Activated T-cell treated with anti-CD3 and anti-CD28 coated beads, Interleukin-2, amount 50 U/mL, for 1 hour (primary cell): ENCODE data around the gene KIF11.
"Not testable (repeated sequence)": the region's sequence is repeated elsewhere in the genome, so short reads cannot be mapped to it uniquely, and the experiment has no call there.

Source experiments
- DNase-seq: peaks from one replicate; pipeline ENCODE4 v3.0.0-alpha.2; 2020

The KIF11 gene

DNA sequence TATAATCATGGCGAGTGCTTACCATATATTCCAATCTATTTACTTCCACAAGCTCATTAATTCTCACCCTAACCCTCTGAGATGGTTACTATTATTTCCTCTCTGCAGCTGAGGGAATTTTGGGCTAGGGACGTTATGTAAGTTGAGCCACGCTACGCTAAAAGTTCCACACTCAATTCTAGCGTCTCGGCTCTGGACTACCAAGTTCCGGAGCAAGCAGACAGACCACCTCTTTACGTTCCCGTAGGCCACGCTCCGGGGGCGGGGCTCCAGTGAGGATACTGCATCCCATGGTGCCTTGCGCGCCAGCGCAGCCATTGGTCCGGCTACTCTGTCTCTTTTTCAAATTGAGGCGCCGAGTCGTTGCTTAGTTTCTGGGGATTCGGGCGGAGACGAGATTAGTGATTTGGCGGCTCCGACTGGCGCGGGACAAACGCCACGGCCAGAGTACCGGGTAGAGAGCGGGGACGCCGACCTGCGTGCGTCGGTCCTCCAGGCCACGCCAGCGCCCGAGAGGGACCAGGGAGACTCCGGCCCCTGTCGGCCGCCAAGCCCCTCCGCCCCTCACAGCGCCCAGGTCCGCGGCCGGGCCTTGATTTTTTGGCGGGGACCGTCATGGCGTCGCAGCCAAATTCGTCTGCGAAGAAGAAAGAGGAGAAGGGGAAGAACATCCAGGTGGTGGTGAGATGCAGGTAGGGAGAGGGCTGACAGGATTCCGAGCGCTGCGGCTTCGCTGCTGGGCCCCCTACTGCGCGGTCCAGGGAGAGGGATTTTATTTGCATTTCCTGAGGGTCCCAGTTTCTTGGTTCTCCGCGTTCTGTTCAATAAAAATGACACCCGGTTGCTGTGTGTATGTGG is at the start of gene KIF11:
TSS of gene KIF11 (plus strand) at position 370 of the 858 bp plus-strand sequence. CDS start at position 616, 246 bp downstream.
- peak; percentile 96 for DNase-seq

- DNase-seq: no peak
Measured at GRCh38 chr10:92544296-92544695, 48.6 kb upstream of the KIF11 start.

DNA sequence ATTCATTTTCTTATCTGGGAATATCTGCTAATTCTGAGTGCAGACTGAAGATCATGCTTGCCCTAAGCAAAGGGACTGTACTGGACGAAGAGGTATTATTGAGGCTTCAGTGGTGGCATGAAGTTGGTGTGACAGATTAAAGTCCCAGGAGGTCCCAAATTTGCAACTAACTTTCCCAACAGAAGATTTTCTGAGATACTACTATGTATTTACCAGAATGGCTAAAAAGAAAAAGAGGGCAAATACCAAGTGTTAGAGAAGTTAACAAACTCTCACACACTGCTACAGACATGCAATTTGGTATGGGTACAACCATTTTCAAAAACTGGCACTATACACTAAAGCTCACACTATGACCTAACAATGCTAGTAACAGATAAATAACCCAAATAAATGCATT is 47.4 kb upstream of the KIF11 start:
- no peak for DNase-seq

DNA sequence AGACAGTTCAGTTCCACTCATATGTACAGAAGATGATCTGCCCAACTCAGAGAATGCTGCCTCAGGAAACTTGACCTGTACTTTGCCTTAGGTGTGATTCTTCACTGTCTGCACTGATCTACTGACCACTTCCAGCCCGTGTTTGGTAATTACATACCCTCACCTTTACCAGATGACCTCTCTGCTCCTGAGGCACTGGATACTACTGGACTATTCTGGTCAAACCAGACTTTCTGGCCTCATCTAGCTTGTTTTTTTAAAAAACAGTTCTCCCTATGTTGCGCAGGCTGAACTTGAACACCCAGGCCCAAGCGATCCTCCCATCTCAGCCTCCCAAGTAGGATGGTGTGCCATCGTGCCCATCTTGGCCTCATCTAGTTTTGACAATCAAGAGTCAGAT is 45.3 kb upstream of the KIF11 start:
- DNase-seq: no peak

GRCh38 chr10:92550924-92551323 is 42.0 kb upstream of the KIF11 start:
- no peak for DNase-seq

- no peak for DNase-seq
Measured at GRCh38 chr10:92552310-92552709, 40.6 kb upstream of the KIF11 start.

DNA sequence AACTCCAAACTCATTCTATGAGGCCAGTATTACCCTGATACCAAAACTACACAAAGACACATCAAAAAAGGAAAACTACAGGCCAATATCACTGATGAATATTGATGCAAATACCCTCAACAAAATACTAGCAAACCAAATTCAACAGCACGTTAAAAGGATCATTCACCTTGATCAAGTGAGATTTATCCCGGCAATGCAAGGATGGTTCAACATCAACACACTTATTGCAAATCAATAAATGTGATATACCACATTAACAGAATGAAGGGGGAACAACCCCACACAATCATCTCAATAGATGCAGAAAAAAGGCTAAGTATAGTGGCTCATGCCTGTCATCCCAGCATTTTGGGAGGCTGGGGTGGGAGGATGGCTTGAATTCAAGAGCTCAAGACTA is 39.0 kb upstream of the KIF11 start:
- no peak for DNase-seq

GRCh38 chr10:92559046-92559445 is 33.9 kb upstream of the KIF11 start:
- no peak for DNase-seq

GRCh38 chr10:92562424-92562823 is 30.5 kb upstream of the KIF11 start:
- no peak for DNase-seq

DNA sequence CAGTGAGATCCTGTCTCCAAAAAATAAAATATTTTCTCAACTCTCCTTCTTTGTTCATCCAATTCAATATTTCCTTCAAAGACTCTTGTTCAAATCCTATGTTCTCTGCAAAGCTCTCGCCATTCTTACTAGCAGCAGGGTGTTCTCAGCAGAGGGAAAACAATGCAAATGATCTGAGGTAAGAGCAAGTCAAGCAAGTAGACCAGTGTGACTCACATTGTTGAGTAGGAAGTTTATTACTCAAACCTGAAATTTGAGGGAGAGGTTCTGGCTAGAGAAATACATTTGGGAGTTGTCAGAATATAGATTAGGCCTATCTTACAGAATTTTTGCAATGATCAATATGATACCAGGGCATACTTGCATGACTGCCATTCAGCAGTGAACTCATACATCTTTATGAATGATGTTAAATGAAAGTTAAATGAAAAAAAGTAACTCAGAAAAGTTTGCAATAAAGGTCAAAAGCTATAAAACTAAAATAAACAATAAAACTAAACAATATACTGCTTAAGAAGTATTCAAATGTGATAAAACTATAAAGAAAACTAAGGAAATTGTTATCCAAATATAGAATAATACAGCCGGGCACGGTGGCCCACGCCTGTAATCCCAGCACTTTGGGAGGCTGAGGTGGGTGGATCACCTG is 24.9 kb upstream of the KIF11 start:
- no peak for DNase-seq

- no peak for DNase-seq
Measured at GRCh38 chr10:92569071-92569470, 23.9 kb upstream of the KIF11 start.

GRCh38 chr10:92569663-92570062 is 23.3 kb upstream of the KIF11 start:
- not testable (repeated sequence) for DNase-seq

GRCh38 chr10:92571649-92572048 is 21.3 kb upstream of the KIF11 start:
- no peak for DNase-seq

DNA sequence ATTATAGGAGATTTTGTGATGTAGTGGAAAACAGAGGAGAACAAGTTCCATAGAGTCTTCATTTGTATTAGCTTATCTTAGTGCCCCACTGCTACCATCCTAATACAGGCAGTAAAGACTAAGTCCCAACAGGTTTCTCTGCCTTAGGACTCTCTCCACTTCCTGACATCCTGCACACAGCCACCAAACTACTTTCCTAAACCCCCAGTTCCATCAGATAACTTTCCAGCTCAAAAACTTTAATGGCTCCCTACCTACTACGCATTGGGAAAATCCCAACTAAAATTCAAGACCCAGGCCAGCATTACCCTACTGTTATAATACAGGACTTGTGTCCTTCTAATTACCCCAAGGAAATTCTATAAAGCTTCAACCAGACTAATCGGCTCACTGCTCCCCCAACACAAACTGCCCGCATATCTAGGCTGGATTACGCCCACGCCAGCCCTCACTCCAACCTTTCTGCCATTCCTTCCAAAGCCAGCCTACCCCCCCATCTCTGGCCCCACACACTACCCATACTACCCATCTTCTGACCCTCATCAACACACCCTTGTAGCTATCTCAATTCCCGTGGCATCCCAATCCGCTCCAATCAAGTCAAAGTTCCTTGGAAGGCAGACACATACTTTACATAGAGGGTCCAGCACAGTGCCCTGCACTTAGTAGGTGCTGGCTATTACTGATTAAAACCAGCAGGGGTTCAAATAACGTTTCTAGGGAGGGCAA is 20.4 kb upstream of the KIF11 start:
- no peak for DNase-seq

- peak; percentile 46 for DNase-seq
Measured at GRCh38 chr10:92573091-92573797, 19.7 kb upstream of the KIF11 start.

GRCh38 chr10:92573798-92574547 is 19.0 kb upstream of the KIF11 start, which contains the start of gene IDE:
IDE (minus strand) TSS chr10:92574093; CDS start chr10:92574019, 74 bp downstream.
- DNase-seq: peak; percentile 81

- no peak for DNase-seq
Measured at GRCh38 chr10:92574548-92575261, 18.2 kb upstream of the KIF11 start.

GRCh38 chr10:92575961-92576360 is 17.0 kb upstream of the KIF11 start:
- DNase-seq: no peak

DNA sequence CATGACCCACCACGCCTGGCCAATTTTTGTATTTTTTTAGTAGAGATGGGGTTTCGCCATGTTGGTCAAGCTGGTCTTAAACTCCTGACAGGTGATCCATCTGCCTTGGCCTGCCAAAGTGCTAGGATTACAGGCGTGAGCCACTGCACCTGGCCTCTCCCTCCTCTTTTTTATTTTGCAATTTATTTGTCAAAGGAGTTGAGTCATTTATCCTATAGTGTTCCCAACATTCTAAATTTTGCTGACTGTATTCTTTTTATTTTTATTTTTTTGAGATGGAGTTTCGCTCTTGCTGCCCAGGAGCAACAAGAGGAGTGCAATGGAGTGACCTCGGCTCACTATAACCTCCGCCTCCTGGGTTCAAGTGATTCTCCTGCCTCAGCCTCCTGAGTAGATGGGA is 10.6 kb upstream of the KIF11 start:
- DNase-seq: not testable (repeated sequence)

DNA sequence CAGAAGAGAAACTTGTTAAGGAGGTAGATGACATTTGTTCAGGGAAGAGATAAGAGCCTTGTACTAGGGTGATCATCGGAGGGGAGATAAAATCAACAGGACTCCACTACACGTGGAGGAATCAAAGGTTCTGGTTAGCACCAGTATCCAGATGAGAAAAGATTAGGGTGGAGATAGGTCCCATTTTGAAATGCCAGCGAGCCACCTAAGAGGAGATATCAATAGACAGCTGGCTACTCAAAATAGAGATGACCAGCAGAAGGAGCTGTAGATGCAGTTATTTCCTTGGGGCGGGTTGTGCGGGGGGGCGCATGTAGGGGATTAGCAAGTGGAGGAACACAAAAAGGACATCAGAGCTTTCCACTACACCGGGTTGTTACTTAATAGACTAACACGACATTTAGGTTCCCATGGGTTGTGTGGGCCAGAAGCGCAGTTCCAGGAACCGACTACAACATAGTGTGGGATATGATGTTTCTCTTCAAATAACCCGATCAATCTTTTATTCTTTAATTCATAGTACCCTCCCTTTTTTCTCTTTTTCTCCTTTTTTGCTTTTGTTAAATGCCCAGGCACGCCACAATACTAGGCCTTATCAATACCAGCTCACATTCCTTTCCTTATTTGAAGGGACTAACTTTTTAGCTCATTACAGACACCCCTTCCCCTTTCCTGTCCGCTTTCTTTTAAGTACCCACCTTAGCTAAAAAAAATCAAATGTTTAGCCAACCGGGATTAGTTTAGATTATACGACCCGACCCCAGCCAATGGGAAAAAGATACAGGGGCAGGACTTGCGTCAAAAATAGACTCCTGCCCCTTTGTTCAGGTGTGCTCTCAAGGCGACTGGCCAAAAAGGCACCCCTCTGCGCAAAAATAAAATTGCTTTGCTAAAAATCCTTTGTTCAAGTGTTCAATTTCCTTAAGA is 2.0 kb upstream of the KIF11 start:
- DNase-seq: peak; percentile 21
